Endodermal cell (in vitro differentiated cells): ENCODE results near the gene SOX6. TPM values are rescaled to one million over a fixed set of nuclear protein-coding genes. Genes with fewer than 3 reads are reported as not detected.

ENCODE experiments used
- DNase-seq: peaks from one replicate; pipeline ENCODE4 v3.0.0-alpha.2; 2017
- H3K27ac ChIP-seq: 2 replicates; pipeline ENCODE4 v1.5.1; 2013; ENCODE audit warnings: mild to moderate bottlenecking, low read depth, low read length, moderate library complexity
- H3K27me3 ChIP-seq: 2 replicates; pipeline ENCODE4 v1.6.1; 2013; ENCODE audit warnings: mild to moderate bottlenecking, low read length, moderate library complexity; ENCODE audit not compliant: insufficient read depth, control insufficient read depth, poor library complexity, severe bottlenecking
- H3K36me3 ChIP-seq: 2 replicates; pipeline ENCODE4 v1.7.0; 2013; ENCODE audit warnings: mild to moderate bottlenecking, low read length, moderate library complexity; ENCODE audit not compliant: control insufficient read depth, insufficient read depth
- H3K4me1 ChIP-seq: one replicate; pipeline ENCODE4 v1.7.0; 2013; ENCODE audit warnings: low read length; ENCODE audit not compliant: control insufficient read depth, insufficient read depth
- H3K4me3 ChIP-seq: 2 replicates; pipeline ENCODE4 v1.5.1; 2013; ENCODE audit warnings: mild to moderate bottlenecking, low read length, moderate library complexity
- H3K9ac ChIP-seq: 2 replicates; pipeline ENCODE4 v1.6.1; 2013; ENCODE audit warnings: mild to moderate bottlenecking, low read length, moderate library complexity; ENCODE audit not compliant: poor library complexity, severe bottlenecking; ENCODE audit errors: extremely low read depth
- H3K9me3 ChIP-seq: 2 replicates; pipeline ENCODE4 v1.6.1; 2013; ENCODE audit warnings: mild to moderate bottlenecking, low read length, moderate library complexity; ENCODE audit not compliant: control insufficient read depth
- H3K27ac Mint-ChIP-seq: 2 replicates; pipeline ENCODE4 v1.8.0; 2020; ENCODE audit warnings: mixed read lengths
- H3K27me3 Mint-ChIP-seq: 2 replicates; pipeline ENCODE4 v1.8.0; 2021; ENCODE audit warnings: mild to moderate bottlenecking, mixed read lengths; ENCODE audit not compliant: insufficient read depth
- H3K36me3 Mint-ChIP-seq: 2 replicates; pipeline ENCODE4 v1.8.0; 2020; ENCODE audit warnings: low read depth, mixed read lengths
- H3K4me1 Mint-ChIP-seq: 2 replicates; pipeline ENCODE4 v1.8.0; 2020; ENCODE audit warnings: mixed read lengths
- H3K4me3 Mint-ChIP-seq: 2 replicates; pipeline ENCODE4 v1.8.0; 2020; ENCODE audit warnings: mild to moderate bottlenecking, moderate library complexity, mixed read lengths
- H3K9me3 Mint-ChIP-seq: 2 replicates; pipeline ENCODE4 v1.8.0; 2020; ENCODE audit warnings: mild to moderate bottlenecking, mixed read lengths
- WGBS, 2 experiments: methylation state at CpG; one replicate each; pipeline versions ENCODE4 v1.1.5 to v1.1.7; 2013; ENCODE audit warnings: missing lambda C conversion rate in 2 of 2, mixed read lengths in 1 of 2; ENCODE audit not compliant: insufficient coverage in 1 of 2, insufficient read length in 1 of 2; 5-methylcytosine and 5-hydroxymethylcytosine counted together
- total RNA-seq, 2 donors: library from RNA; stranded (reverse); fragmentation: NEBNext Ultra II Directional in 1 of 2; extraction: Animal tissue kit (Norgen Biotek cat#: 25700) in 1 of 2; gene quantifications; 2 replicates in 1 of 2; 3 replicates in 1 of 2; pipeline ENCODE4 v1.2.1, GENCODE V29; 2021
- TF ChIP-seq, protein P1 (sequence below): fragments of 200-600 bp; sonication (generic); conservative IDR thresholded peaks from 2 replicates; pipeline ENCODE4 v1.5.0; 2021; ENCODE audit warnings: antibody characterized with exemption, mild to moderate bottlenecking

The SOX6 gene
- total RNA-seq, 2 donors from 2014 or later: 0.13 to 0.20 TPM

DNA sequence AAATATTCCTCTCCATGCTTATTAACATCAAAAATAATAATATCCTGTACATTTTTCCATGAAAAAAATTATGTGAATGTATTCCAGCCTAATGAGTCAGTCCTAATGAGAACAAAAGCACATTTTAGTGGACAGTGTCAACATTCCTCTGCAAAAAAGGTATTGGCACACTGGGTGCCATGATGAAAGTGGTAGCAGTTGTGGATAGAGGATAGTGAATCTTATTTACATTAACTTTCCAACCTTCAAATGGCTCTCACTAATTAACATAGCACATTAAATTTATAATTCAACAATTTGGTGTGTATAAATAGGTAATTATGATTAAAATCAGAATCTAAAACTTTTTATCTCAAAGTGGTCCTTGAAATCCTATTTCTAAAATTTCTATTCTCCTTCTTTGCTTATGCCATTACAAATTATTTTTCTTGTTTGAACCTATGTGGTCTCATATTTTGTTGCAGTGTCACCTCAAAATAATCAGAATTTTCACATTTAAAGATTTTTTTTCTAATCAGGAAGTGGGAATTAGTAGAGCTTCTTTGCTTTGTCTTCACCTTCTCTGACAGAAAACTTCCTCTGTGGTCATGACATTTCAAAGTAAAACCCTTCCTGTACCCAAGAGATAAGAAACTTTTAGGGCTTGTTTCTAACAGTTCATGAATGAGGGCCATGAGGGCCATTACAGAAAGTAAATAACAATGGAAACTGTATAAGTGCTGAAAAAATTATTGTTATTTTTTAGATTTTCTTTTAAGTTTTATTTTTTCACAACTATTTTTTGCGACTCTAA lies 18.7 kb downstream of the SOX6 start:
- DNase-seq: no peak
- no peak overlapping the region for H3K9ac ChIP-seq
- Mint-ChIP-seq H3K4me1 (no peaks in the 10 kb centered on the region), H3K4me3 (no peak overlapping the region), H3K36me3 (no peaks in the 10 kb centered on the region), H3K27me3 (no peaks in the 10 kb centered on the region), H3K9me3 (no peaks in the 10 kb centered on the region), H3K27ac (no peak overlapping the region)
- no peaks in the 10 kb centered on the region for H3K9me3 ChIP-seq
- TF ChIP-seq, protein P1, sequence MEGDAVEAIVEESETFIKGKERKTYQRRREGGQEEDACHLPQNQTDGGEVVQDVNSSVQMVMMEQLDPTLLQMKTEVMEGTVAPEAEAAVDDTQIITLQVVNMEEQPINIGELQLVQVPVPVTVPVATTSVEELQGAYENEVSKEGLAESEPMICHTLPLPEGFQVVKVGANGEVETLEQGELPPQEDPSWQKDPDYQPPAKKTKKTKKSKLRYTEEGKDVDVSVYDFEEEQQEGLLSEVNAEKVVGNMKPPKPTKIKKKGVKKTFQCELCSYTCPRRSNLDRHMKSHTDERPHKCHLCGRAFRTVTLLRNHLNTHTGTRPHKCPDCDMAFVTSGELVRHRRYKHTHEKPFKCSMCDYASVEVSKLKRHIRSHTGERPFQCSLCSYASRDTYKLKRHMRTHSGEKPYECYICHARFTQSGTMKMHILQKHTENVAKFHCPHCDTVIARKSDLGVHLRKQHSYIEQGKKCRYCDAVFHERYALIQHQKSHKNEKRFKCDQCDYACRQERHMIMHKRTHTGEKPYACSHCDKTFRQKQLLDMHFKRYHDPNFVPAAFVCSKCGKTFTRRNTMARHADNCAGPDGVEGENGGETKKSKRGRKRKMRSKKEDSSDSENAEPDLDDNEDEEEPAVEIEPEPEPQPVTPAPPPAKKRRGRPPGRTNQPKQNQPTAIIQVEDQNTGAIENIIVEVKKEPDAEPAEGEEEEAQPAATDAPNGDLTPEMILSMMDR: no peak
- no peaks in the 10 kb centered on the region for H3K27me3 ChIP-seq
- no peak overlapping the region for H3K27ac ChIP-seq
- peaks cover 2% of the 10 kb centered on the region for H3K4me1 ChIP-seq
- H3K36me3 ChIP-seq: no peaks in the 10 kb centered on the region
- no CpG with 5 or more reads among the region's 1 CpG for WGBS, 2 experiments
- H3K4me3 ChIP-seq: no peak overlapping the region

DNA sequence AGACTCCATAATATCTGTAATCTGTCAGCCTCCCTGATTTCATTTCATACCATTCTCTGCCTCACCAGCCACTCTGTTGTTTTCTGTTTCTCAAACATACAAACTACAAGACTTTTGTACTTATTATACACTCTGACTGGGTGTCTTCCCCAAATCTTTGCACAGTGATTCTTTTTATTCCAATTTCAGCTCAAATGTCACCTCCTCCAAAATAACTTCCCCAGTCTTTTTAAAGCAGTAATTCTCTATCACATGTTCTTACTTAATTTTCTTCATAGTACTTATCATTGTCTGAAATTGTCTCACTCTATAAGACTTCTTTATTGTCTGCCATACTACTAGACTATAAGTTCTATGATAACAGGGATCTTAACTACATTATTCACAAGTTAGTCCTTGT lies 19.6 kb downstream of the SOX6 start:
- no peaks in the 10 kb centered on the region for H3K4me1 Mint-ChIP-seq
- no peak overlapping the region for H3K4me3 Mint-ChIP-seq
- TF ChIP-seq, protein P1: no peak
- H3K36me3 Mint-ChIP-seq: no peaks in the 10 kb centered on the region
- Histone ChIP-seq H3K36me3 (no peaks in the 10 kb centered on the region), H3K4me3 (no peak overlapping the region), H3K27ac (no peak overlapping the region), H3K27me3 (no peaks in the 10 kb centered on the region), H3K9ac (no peak overlapping the region), H3K9me3 (no peaks in the 10 kb centered on the region), H3K4me1 (no peaks in the 10 kb centered on the region)
- no peak overlapping the region for H3K27ac Mint-ChIP-seq
- no peaks in the 10 kb centered on the region for H3K27me3 Mint-ChIP-seq
- no peaks in the 10 kb centered on the region for H3K9me3 Mint-ChIP-seq
- DNase-seq: no peak

DNA sequence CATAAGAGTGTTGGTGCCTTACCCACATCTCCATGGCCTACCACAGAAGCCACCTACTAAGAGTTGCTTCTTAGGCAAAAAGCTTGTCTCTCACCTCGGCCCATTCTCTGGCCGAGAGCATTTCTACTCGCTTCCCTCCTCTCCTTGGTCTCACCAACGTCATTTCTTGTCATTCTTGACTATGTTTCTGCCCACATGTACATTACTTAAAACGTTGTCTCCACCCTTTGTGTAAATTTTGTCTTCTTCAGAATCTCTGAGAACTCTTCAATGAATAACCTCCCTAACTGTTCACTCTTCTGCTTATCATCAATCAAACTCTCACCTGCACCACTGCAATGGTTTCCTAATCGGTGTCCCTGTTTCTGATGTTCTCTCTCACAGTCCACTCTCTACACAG lies 20.1 kb downstream of the SOX6 start:
- Mint-ChIP-seq H3K9me3 (no peaks in the 10 kb centered on the region), H3K27ac (no peak overlapping the region), H3K4me1 (no peaks in the 10 kb centered on the region), H3K27me3 (no peaks in the 10 kb centered on the region), H3K4me3 (no peak overlapping the region), H3K36me3 (no peaks in the 10 kb centered on the region)
- DNase-seq: no peak
- Histone ChIP-seq H3K36me3 (no peaks in the 10 kb centered on the region), H3K9ac (no peak overlapping the region), H3K4me1 (no peaks in the 10 kb centered on the region), H3K27me3 (no peaks in the 10 kb centered on the region), H3K4me3 (no peak overlapping the region), H3K9me3 (no peaks in the 10 kb centered on the region), H3K27ac (no peak overlapping the region)
- TF ChIP-seq, protein P1: no peak
- WGBS, 2 experiments: 87 to 89% methylated on average over 6 of the region's 6 CpGs
